ENCODE data around the gene NPC2. TPM values are rescaled to one million over a fixed set of nuclear protein-coding genes. Genes with fewer than 3 reads are reported as not detected.

The NPC2 gene
- total RNA-seq, 1 donor from 2014 or later, result 45.7 TPM

- intact Hi-C loops (cut with micrococcal nuclease), result no loop called here
Observed at GRCh38 chr14:74519316-74520074, 26.4 kb upstream of the NPC2 start.

GRCh38 chr14:74518221-74518620 is 25.1 kb upstream of the NPC2 start:
- intact Hi-C loops (cut with micrococcal nuclease), result no loop called here

- intact Hi-C loops (cut with micrococcal nuclease), result no loop called here
Observed at GRCh38 chr14:74517731-74518130, 24.6 kb upstream of the NPC2 start.

- intact Hi-C loops (cut with micrococcal nuclease), result no loop called here
Observed at GRCh38 chr14:74516451-74517160, 23.5 kb upstream of the NPC2 start.

GRCh38 chr14:74515891-74516412 is 22.8 kb upstream of the NPC2 start:
- intact Hi-C loops (cut with micrococcal nuclease), result no loop called here

GRCh38 chr14:74514471-74514941 is 21.4 kb upstream of the NPC2 start:
- intact Hi-C loops (cut with micrococcal nuclease), result no loop called here

- intact Hi-C loops (cut with micrococcal nuclease), result no loop called here
Observed at GRCh38 chr14:74511966-74512830, 19.1 kb upstream of the NPC2 start.

- intact Hi-C loops (cut with micrococcal nuclease), result no loop called here
Observed at GRCh38 chr14:74510959-74511409, 17.9 kb upstream of the NPC2 start.

GRCh38 chr14:74510223-74510931 is 17.3 kb upstream of the NPC2 start:
- intact Hi-C loops (cut with micrococcal nuclease), result no loop called here

GRCh38 chr14:74509587-74510222 is 16.6 kb upstream of the NPC2 start:
- intact Hi-C loops (cut with micrococcal nuclease), result no loop called here

- intact Hi-C loops (cut with micrococcal nuclease), result no loop called here
Observed at GRCh38 chr14:74508844-74509428, 15.8 kb upstream of the NPC2 start.

GRCh38 chr14:74508292-74508731 is 15.2 kb upstream of the NPC2 start:
- intact Hi-C loops (cut with micrococcal nuclease), result no loop called here

- intact Hi-C loops (cut with micrococcal nuclease), result no loop called here
Observed at GRCh38 chr14:74507840-74508239, 14.7 kb upstream of the NPC2 start.

- intact Hi-C loops (cut with micrococcal nuclease), result no loop called here
Observed at GRCh38 chr14:74507085-74507484, 14.0 kb upstream of the NPC2 start.

GRCh38 chr14:74506411-74506851 is 13.3 kb upstream of the NPC2 start:
- intact Hi-C loops (cut with micrococcal nuclease), result no loop called here

- intact Hi-C loops (cut with micrococcal nuclease), result no loop called here
Observed at GRCh38 chr14:74505831-74506230, 12.7 kb upstream of the NPC2 start.

GRCh38 chr14:74504874-74505720 is 12.0 kb upstream of the NPC2 start:
- intact Hi-C loops (cut with micrococcal nuclease), result no loop called here

GRCh38 chr14:74504412-74504811 is 11.3 kb upstream of the NPC2 start:
- intact Hi-C loops (cut with micrococcal nuclease), result no loop called here

- intact Hi-C loops (cut with micrococcal nuclease), result no loop called here
Observed at GRCh38 chr14:74503938-74504335, 10.8 kb upstream of the NPC2 start.
